ENCODE data around the gene GMPR2.

GRCh38 chr14:24249230-24250021 is 16.7 kb downstream of the GMPR2 start:
- TF ChIP-seq CTCF (conservative IDR thresholded peaks at IDR 0.05; ENCODE audit: low read depth, low read length) (no peak), EZH2 (IDR thresholded peaks at IDR 0.05; ENCODE audit: low read length, unreplicated experiment) (no peak), EZH2phosphoT487 (IDR thresholded peaks at IDR 0.05; ENCODE audit: borderline replicate concordance, low read length) (no peak)
